ENCODE data around the gene GALNT5. TPM values are rescaled to one million over a fixed set of nuclear protein-coding genes. Genes with fewer than 3 reads are reported as not detected.
A peak's percentile ranks its signal among the peaks of the same experiment; 100 is the strongest.

GALNT5 gene
- total RNA-seq, 1 donor from 2014 or later, result 3.1 TPM

DNA sequence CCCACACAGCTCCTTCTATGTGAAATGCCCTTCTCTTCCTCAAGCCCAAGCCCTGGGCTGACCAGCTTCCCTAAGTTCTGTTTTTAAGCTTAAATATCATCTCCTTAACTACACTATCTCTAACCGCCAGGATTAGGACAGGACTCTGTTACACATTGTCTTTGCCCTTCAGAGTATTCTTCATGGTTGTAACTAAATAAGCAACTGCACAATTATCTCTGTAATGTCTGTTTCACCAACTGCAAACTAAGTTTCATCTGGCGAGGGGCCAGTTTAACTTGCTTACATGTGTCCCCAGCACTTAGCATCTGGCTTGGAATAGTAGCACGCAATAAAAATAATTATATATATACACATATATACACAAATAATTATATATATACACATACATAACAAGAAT, 69.2 kb downstream of the GALNT5 start:
- H3K36me3 ChIP-seq (ENCODE audit: control insufficient read depth, insufficient read depth, low read length), result no peaks in the 10 kb centered on the region
- no peak for TF ChIP-seq CTCF (IDR thresholded peaks at IDR 0.05; ENCODE audit: insufficient read depth, low read length, poor library complexity, severe bottlenecking)
- no peaks in the 10 kb centered on the region for H3K27me3 ChIP-seq (ENCODE audit: control insufficient read depth, insufficient read depth, low read length)
- no peak overlapping the region for H3K4me3 ChIP-seq (ENCODE audit: low read depth, low read length)
- DNase-seq (ENCODE audit: low read depth), result no peak

GRCh38 chr2:157327200-157327599, 69.7 kb downstream of the GALNT5 start:
- DNase-seq (ENCODE audit: low read depth), result no peak
- no peak overlapping the region for H3K4me3 ChIP-seq (ENCODE audit: low read depth, low read length)
- no peaks in the 10 kb centered on the region for H3K36me3 ChIP-seq (ENCODE audit: control insufficient read depth, insufficient read depth, low read length)
- TF ChIP-seq CTCF (IDR thresholded peaks at IDR 0.05; ENCODE audit: insufficient read depth, low read length, poor library complexity, severe bottlenecking), result no peak
- no peaks in the 10 kb centered on the region for H3K27me3 ChIP-seq (ENCODE audit: control insufficient read depth, insufficient read depth, low read length)

- DNase-seq (ENCODE audit: low read depth), result peak; percentile 43
These were observed 70.4 kb downstream of the GALNT5 start for GRCh38 chr2:157327621-157328500.

DNA sequence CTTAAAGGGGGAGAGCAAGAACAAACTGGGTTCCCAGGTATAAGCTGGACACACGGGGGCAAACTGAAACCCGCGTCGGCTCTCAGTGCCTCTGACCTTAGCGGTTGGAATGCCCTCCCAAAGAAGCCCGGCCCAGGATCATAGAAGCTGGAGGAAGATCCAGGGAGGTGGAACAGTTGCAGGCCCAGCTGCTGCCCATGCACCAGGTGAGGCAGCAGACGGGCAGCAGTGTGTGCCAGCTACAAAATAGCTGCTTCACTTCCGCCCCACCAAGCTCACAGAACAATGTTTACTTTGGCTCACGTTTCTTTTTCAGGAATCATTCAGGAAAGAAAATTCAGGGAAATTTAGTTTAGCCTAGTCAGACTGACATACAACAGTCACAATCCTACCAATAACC, 72.0 kb downstream of the GALNT5 start:
- Histone ChIP-seq H3K27me3 (ENCODE audit: control insufficient read depth, insufficient read depth, low read length) (no peaks in the 10 kb centered on the region), H3K4me3 (ENCODE audit: low read depth, low read length) (no peak overlapping the region), H3K36me3 (ENCODE audit: control insufficient read depth, insufficient read depth, low read length) (no peaks in the 10 kb centered on the region)
- no peak for TF ChIP-seq CTCF (IDR thresholded peaks at IDR 0.05; ENCODE audit: insufficient read depth, low read length, poor library complexity, severe bottlenecking)
- no peak for DNase-seq (ENCODE audit: low read depth)

More at GRCh38 chr2:157327621-157328500, 70.4 kb downstream of the GALNT5 start:
- no peaks in the 10 kb centered on the region for H3K36me3 ChIP-seq (ENCODE audit: control insufficient read depth, insufficient read depth, low read length)
- TF ChIP-seq CTCF (IDR thresholded peaks at IDR 0.05; ENCODE audit: insufficient read depth, low read length, poor library complexity, severe bottlenecking), result peak; percentile 98
- H3K4me3 ChIP-seq (ENCODE audit: low read depth, low read length), result no peak overlapping the region
- no peaks in the 10 kb centered on the region for H3K27me3 ChIP-seq (ENCODE audit: control insufficient read depth, insufficient read depth, low read length)

DNA sequence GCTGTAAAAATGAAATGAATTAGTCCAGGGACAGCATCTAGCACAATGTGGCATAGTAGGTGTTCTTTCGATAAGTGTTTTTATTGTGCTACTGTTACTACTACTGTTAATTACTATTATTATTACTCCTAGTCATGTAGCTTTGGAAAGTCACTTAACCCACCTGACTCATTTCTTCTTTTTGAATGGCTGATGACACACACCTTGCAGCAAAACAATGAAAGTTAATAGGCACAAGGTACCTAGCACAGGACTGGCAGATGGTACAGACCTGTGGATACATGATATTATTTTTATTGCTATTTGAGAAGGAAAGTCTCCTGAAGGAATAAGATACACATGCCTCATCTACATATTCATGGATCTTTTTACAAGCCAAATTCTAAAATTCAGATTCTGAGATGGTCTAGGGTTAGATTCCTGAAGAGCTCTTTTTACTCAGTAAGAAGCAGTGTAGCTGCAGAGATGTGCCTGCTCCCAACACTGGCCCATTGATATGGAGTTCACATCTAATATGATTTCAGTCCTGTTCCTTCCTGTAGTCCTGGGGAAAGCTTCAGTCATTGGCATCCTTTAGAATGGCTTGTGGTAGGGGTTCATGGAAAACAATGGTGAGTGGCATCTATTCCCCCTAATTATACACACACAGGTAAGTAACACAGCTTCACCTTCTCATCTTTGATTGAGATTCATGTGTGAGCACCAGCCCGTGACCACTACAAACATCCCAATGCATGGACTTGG, 76.0 kb downstream of the GALNT5 start:
- H3K36me3 ChIP-seq (ENCODE audit: control insufficient read depth, insufficient read depth, low read length), result no peaks in the 10 kb centered on the region
- TF ChIP-seq CTCF (IDR thresholded peaks at IDR 0.05; ENCODE audit: insufficient read depth, low read length, poor library complexity, severe bottlenecking), result no peak
- no peaks in the 10 kb centered on the region for H3K27me3 ChIP-seq (ENCODE audit: control insufficient read depth, insufficient read depth, low read length)
- no peak overlapping the region for H3K4me3 ChIP-seq (ENCODE audit: low read depth, low read length)
- DNase-seq (ENCODE audit: low read depth), result no peak
